ENCODE measurements around the gene ZCCHC9.

DNA sequence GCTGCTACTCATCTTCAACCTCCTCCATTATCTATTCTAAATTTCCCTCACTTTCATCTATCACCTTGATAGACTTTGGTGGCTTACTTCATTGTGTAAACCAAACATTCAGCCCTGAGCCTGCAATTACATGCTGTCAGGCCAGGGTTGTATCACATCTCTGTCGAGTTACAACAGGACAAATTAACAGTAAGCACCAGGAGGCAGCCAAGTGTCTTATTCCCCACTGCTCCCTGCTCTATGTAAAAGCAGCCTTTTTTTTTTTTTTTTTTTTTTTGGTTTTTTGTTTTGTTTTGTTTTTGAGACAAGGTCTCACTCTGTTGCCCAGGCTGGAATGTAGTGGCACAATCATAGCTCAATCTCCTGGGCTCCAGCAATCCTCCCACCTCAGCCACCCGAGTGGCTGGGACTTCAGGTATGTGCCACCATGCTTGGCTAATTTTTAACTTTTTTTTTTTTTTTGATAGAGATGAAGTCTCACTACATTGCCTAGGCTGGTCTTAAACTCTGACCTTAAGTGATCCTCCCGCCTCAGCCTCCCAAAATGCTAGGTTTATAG, 15.2 kb upstream of the ZCCHC9 start:
- TF ChIP-seq TAF1 (IDR thresholded peaks at IDR 0.05; ENCODE audit: borderline replicate concordance, insufficient read depth, low read length) (no peak), POLR2AphosphoS5 (IDR thresholded peaks at IDR 0.05; ENCODE audit: low read depth, low read length) (no peak), FOXP2 (optimal IDR thresholded peaks at IDR 0.05; ENCODE audit: borderline replicate concordance, extremely low read depth, extremely low read length, insufficient read depth) (no peak)
- TF ChIP-seq, protein P1, sequence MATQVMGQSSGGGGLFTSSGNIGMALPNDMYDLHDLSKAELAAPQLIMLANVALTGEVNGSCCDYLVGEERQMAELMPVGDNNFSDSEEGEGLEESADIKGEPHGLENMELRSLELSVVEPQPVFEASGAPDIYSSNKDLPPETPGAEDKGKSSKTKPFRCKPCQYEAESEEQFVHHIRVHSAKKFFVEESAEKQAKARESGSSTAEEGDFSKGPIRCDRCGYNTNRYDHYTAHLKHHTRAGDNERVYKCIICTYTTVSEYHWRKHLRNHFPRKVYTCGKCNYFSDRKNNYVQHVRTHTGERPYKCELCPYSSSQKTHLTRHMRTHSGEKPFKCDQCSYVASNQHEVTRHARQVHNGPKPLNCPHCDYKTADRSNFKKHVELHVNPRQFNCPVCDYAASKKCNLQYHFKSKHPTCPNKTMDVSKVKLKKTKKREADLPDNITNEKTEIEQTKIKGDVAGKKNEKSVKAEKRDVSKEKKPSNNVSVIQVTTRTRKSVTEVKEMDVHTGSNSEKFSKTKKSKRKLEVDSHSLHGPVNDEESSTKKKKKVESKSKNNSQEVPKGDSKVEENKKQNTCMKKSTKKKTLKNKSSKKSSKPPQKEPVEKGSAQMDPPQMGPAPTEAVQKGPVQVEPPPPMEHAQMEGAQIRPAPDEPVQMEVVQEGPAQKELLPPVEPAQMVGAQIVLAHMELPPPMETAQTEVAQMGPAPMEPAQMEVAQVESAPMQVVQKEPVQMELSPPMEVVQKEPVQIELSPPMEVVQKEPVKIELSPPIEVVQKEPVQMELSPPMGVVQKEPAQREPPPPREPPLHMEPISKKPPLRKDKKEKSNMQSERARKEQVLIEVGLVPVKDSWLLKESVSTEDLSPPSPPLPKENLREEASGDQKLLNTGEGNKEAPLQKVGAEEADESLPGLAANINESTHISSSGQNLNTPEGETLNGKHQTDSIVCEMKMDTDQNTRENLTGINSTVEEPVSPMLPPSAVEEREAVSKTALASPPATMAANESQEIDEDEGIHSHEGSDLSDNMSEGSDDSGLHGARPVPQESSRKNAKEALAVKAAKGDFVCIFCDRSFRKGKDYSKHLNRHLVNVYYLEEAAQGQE (IDR thresholded peaks at IDR 0.05; ENCODE audit: insufficient read depth in 1 of 2, low read depth in 2 of 2, low read length in 2 of 2): no peak

Data from PFSK-1 (cell line).